IMR-90 (cell line): ENCODE results near the gene LRCOL1. TPM values are rescaled to one million over a fixed set of nuclear protein-coding genes. Genes with fewer than 3 reads are reported as not detected.

ENCODE experiments used
- ATAC-seq: fragments of 200-7000 bp; cut with Tn5 transposase; 2 replicates; pipeline ENCODE4 v1.9.1; 2020; ENCODE audit warnings: low read depth, mild to moderate bottlenecking, moderate library complexity
- BruUV-seq: library from RNA; stranded (reverse); fragments of 400-500 nt; replicated peaks from 2 replicates; lab custom pipeline; 2021; lab: Mats Ljungman, UMichigan
- CTCF ChIA-PET: fragments of 300-600 bp; formaldehyde crosslinking; extraction: SDS; loops from one replicate; lab custom pipeline; 2021; ENCODE audit warnings: antibody characterized with exemption; lab: Yijun Ruan, JAX
- POLR2A ChIA-PET: fragments of 300-600 bp; sonication (Branson Sonifier 250); formaldehyde crosslinking; loops from one replicate; lab custom pipeline; 2022; ENCODE audit warnings: antibody characterized with exemption; ENCODE audit not compliant: unreplicated experiment; lab: Charles Lee
- DNase-seq: peaks from one replicate; pipeline ENCODE4 v3.0.0; 2013
- H2AFZ ChIP-seq: replicated peaks from 2 replicates; pipeline ENCODE3; 2013; ENCODE audit warnings: low read length, mild to moderate bottlenecking; ENCODE audit not compliant: poor library complexity
- H2AK5ac ChIP-seq: 2 replicates; pipeline ENCODE4 v1.6.1; 2013; ENCODE audit warnings: low read depth, low read length, inconsistent platforms
- H2AK9ac ChIP-seq: replicated peaks from 2 replicates; pipeline ENCODE3; 2013; ENCODE audit warnings: mild to moderate bottlenecking, low read depth, low read length, moderate library complexity; ENCODE audit not compliant: poor library complexity
- H2BK120ac ChIP-seq: 2 replicates; pipeline ENCODE4 v1.6.1; 2013; ENCODE audit warnings: low read depth, low read length, inconsistent platforms
- H2BK15ac ChIP-seq: 3 replicates; pipeline ENCODE4 v1.6.1; 2013; ENCODE audit warnings: low read depth, low read length, inconsistent platforms
- H2BK20ac ChIP-seq: 2 replicates; pipeline ENCODE4 v1.6.1; 2013; ENCODE audit warnings: low read depth, mild to moderate bottlenecking, inconsistent platforms, low read length, moderate library complexity
- H2BK5ac ChIP-seq: 2 replicates; pipeline ENCODE4 v1.6.1; 2013; ENCODE audit warnings: mild to moderate bottlenecking, low read depth, low read length, inconsistent platforms; ENCODE audit not compliant: poor library complexity, severe bottlenecking
- H3K14ac ChIP-seq: replicated peaks from 2 replicates; pipeline ENCODE4 v1.6.1; 2013; ENCODE audit warnings: low read depth, low read length, inconsistent platforms
- H3K18ac ChIP-seq: 2 replicates; pipeline ENCODE4 v1.6.1; 2013; ENCODE audit warnings: low read depth, low read length, control low read depth
- H3K23ac ChIP-seq: 2 replicates; pipeline ENCODE4 v1.6.1; 2013; ENCODE audit warnings: low read depth, low read length, inconsistent platforms
- H3K27ac ChIP-seq: 2 replicates; pipeline ENCODE4 v1.5.1; 2013; ENCODE audit warnings: mild to moderate bottlenecking, control low read depth, low read length; ENCODE audit not compliant: insufficient read depth
- H3K27me3 ChIP-seq: 2 replicates; pipeline ENCODE4 v1.6.1; 2013; ENCODE audit warnings: low read length; ENCODE audit not compliant: control insufficient read depth, insufficient read depth
- H3K36me3 ChIP-seq: 2 replicates; pipeline ENCODE4 v1.6.1; 2013; ENCODE audit warnings: low read length, mixed read lengths; ENCODE audit not compliant: control insufficient read depth, insufficient read depth
- H3K4ac ChIP-seq: 2 replicates; pipeline ENCODE4 v1.6.1; 2013; ENCODE audit warnings: low read depth, low read length, inconsistent platforms
- H3K4me1 ChIP-seq: 2 replicates; pipeline ENCODE4 v1.6.1; 2013; ENCODE audit warnings: low read length, mixed read lengths; ENCODE audit not compliant: control insufficient read depth, insufficient read depth
- H3K4me2 ChIP-seq: 2 replicates; pipeline ENCODE4 v1.6.1; 2013; ENCODE audit warnings: low read depth, mild to moderate bottlenecking, control low read depth, low read length, moderate library complexity
- H3K4me3 ChIP-seq: 2 replicates; pipeline ENCODE4 v1.5.1; 2013; ENCODE audit warnings: low read depth, mild to moderate bottlenecking, control low read depth, low read length, moderate library complexity; ENCODE audit not compliant: insufficient read depth
- H3K56ac ChIP-seq: 2 replicates; pipeline ENCODE4 v1.6.1; 2013; ENCODE audit warnings: low read length, inconsistent platforms; ENCODE audit not compliant: insufficient read depth; ENCODE audit errors: extremely low read depth
- H3K79me1 ChIP-seq, 2 experiments: 2 replicates each; pipeline ENCODE4 v1.6.1; 2013; ENCODE audit warnings: low read length in 2 of 2, inconsistent platforms in 1 of 2, low read depth in 1 of 2
- H3K9ac ChIP-seq: 2 replicates; pipeline ENCODE4 v1.6.1; 2013; ENCODE audit warnings: low read depth, low read length, control low read depth
- H3K9me1 ChIP-seq: 2 replicates; pipeline ENCODE4 v1.6.1; 2013; ENCODE audit warnings: low read length, inconsistent platforms; ENCODE audit not compliant: insufficient read depth
- H3K9me3 ChIP-seq: 2 replicates; pipeline ENCODE4 v1.6.1; 2013; ENCODE audit warnings: low read length; ENCODE audit not compliant: control insufficient read depth, insufficient read depth
- H4K20me1 ChIP-seq: 2 replicates; pipeline ENCODE4 v1.6.1; 2013; ENCODE audit warnings: low read length, inconsistent platforms; ENCODE audit not compliant: insufficient read depth
- H4K5ac ChIP-seq: 2 replicates; pipeline ENCODE4 v1.6.1; 2013; ENCODE audit warnings: mild to moderate bottlenecking, low read depth, low read length, control low read depth
- H4K8ac ChIP-seq, 2 experiments: 2 replicates each; pipeline ENCODE4 v1.6.1; 2013; ENCODE audit warnings: low read depth in 2 of 2, low read length in 2 of 2, control low read depth in 1 of 2, inconsistent platforms in 1 of 2
- H4K91ac ChIP-seq: 2 replicates; pipeline ENCODE4 v1.6.1; 2013; ENCODE audit warnings: low read depth, low read length, inconsistent platforms; ENCODE audit not compliant: insufficient read depth
- BHLHE40 ChIP-seq: fragments of 150-350 bp; IDR thresholded peaks from 2 replicates; pipeline ENCODE4 v1.6.1; 2016; ENCODE audit warnings: mild to moderate bottlenecking, low read depth, low read length
- CEBPB ChIP-seq: IDR thresholded peaks from 2 replicates; pipeline ENCODE4 v1.6.1; 2012; ENCODE audit warnings: low read depth, low read length, improper control_type of control experiment
- CHD1 ChIP-seq: IDR thresholded peaks from 2 replicates; pipeline ENCODE4 v1.6.1; 2012; ENCODE audit warnings: low read depth, low read length, improper control_type of control experiment
- CTCF ChIP-seq: conservative IDR thresholded peaks from 2 replicates; pipeline ENCODE4 v1.5.1; 2012; ENCODE audit warnings: mild to moderate bottlenecking, low read depth, low read length, improper control_type of control experiment
- ELK1 ChIP-seq: fragments of 150-350 bp; IDR thresholded peaks from 2 replicates; pipeline ENCODE4 v1.6.1; 2016; ENCODE audit warnings: low read depth, mild to moderate bottlenecking, low read length, moderate library complexity, borderline replicate concordance
- FOS ChIP-seq: fragments of 150-350 bp; IDR thresholded peaks from 2 replicates; pipeline ENCODE4 v1.6.1; 2016; ENCODE audit warnings: low read depth, low read length
- MAFK ChIP-seq: IDR thresholded peaks from 2 replicates; pipeline ENCODE4 v1.6.1; 2012; ENCODE audit warnings: low read depth, low read length, improper control_type of control experiment
- MAZ ChIP-seq: IDR thresholded peaks from 2 replicates; pipeline ENCODE4 v1.6.1; 2012; ENCODE audit warnings: low read depth, mild to moderate bottlenecking, low read length, improper control_type of control experiment, moderate library complexity, borderline replicate concordance
- MXI1 ChIP-seq: IDR thresholded peaks from 2 replicates; pipeline ENCODE4 v1.6.1; 2012; ENCODE audit warnings: low read depth, mild to moderate bottlenecking, low read length, moderate library complexity, borderline replicate concordance
- NFE2L2 ChIP-seq: fragments of 150-350 bp; IDR thresholded peaks from 2 replicates; pipeline ENCODE4 v1.6.1; 2016; ENCODE audit warnings: low read depth, mild to moderate bottlenecking, low read length
- POLR2A ChIP-seq: IDR thresholded peaks from 2 replicates; pipeline ENCODE4 v1.6.1; 2012; ENCODE audit warnings: mild to moderate bottlenecking, low read depth, low read length
- RAD21 ChIP-seq: IDR thresholded peaks from 2 replicates; pipeline ENCODE4 v1.6.1; 2012; ENCODE audit warnings: low read length, improper control_type of control experiment
- RCOR1 ChIP-seq: IDR thresholded peaks from 2 replicates; pipeline ENCODE4 v1.6.1; 2012; ENCODE audit warnings: mild to moderate bottlenecking, low read length, improper control_type of control experiment; ENCODE audit not compliant: insufficient replicate concordance
- RFX5 ChIP-seq: IDR thresholded peaks from 2 replicates; pipeline ENCODE4 v1.8.0; 2012; ENCODE audit warnings: low read depth, mild to moderate bottlenecking, low read length, moderate library complexity
- SMC3 ChIP-seq: fragments of 150-350 bp; IDR thresholded peaks from 2 replicates; pipeline ENCODE4 v1.6.1; 2016; ENCODE audit warnings: low read depth, mild to moderate bottlenecking, antibody characterized with exemption, low read length, moderate library complexity
- USF2 ChIP-seq: fragments of 150-350 bp; IDR thresholded peaks from 2 replicates; pipeline ENCODE4 v1.6.1; 2017; ENCODE audit warnings: mild to moderate bottlenecking, antibody characterized with exemption, low read length, low read depth
- WGBS, 2 experiments: methylation state at CpG; one replicate each; pipeline versions ENCODE4 v1.1.5 to v1.1.7; 2013; ENCODE audit warnings: missing lambda C conversion rate in 2 of 2; ENCODE audit not compliant: insufficient read length in 1 of 2; ENCODE audit errors: extremely low coverage in 2 of 2; 5-methylcytosine and 5-hydroxymethylcytosine counted together
- dilution Hi-C: fragments of 300-500 bp; cut with HindIII; formaldehyde crosslinking; loops from one replicate; pipeline ENCODE4 v1.14.3; 2018; ENCODE audit warnings: low sequenced_read_pairs; ENCODE audit not compliant: unreplicated experiment
- in situ Hi-C: fragments of 300-500 bp; cut with MboI; formaldehyde crosslinking; loops from 3 replicates; pipeline ENCODE4 v1.14.3; 2019; ENCODE audit warnings: low sequenced_read_pairs, inconsistent platforms, mixed read lengths
- intact Hi-C: fragments of 100-400 bp; cut with micrococcal nuclease; formaldehyde crosslinking; loops from 2 replicates; pipeline ENCODE4 v1.10.0; 2022
- polyA plus RNA-seq, 3 experiments: library from polyadenylated mRNA; depleted of rRNA; stranded (reverse); fragments of >200 nt; gene quantifications; 2 replicates each; pipeline ENCODE4 v1.2.3, GENCODE V29; 2012; ENCODE audit warnings: low replicate concordance in 1 of 3
- total RNA-seq: library from RNA; depleted of rRNA; stranded (reverse); fragments of >200 nt; gene quantifications from 2 replicates; pipeline ENCODE4 v1.2.3, GENCODE V29; 2012

The LRCOL1 gene
- total and polyA plus RNA-seq, 2 of the 4 experiments (the other 2 are of a cell fraction): 1.0 TPM; not detected in 1

GRCh38 chr12:132633398-132633797, 23.0 kb upstream of the LRCOL1 start:
- Histone ChIP-seq H3K4me2 (no peak overlapping the region), H3K36me3 (peaks cover 36% of the 10 kb centered on the region), H3K23ac (no peak overlapping the region), H2AK9ac (no peak overlapping the region), H3K14ac (no peak overlapping the region), H4K91ac (no peak overlapping the region), H3K79me1 (no peaks in the 10 kb centered on the region), H3K4me1 (no peaks in the 10 kb centered on the region), H4K20me1 (no peaks in the 10 kb centered on the region; the same call in 1 of the 2 replicates), H2BK120ac (no peak overlapping the region), H3K4me3 (no peak overlapping the region), H3K9me3 (no peaks in the 10 kb centered on the region), H3K27me3 (no peaks in the 10 kb centered on the region), H3K27ac (no peak overlapping the region), H3K4ac (no peak overlapping the region), H3K9me1 (no peaks in the 10 kb centered on the region), H2AFZ (no peak overlapping the region), H2BK5ac (no peak overlapping the region), H2BK15ac (no peak overlapping the region), H3K18ac (no peak overlapping the region), H2BK20ac (no peak overlapping the region), H3K56ac (no peak overlapping the region), H4K8ac (no peak overlapping the region), H3K9ac (no peak overlapping the region), H4K5ac (no peak overlapping the region), H2AK5ac (no peak overlapping the region)
- dilution Hi-C loops (no loop called here), intact Hi-C loops (no loop called here), in situ Hi-C loops (no loop called here)
- CTCF ChIA-PET: no interaction called here
- no CpG with 5 or more reads among the region's 8 CpGs for WGBS, 2 experiments
- POLR2A ChIA-PET: no interaction called here
- DNase-seq (no peak), ATAC-seq (no peak)
- no peak for TF ChIP-seq POLR2A
- TF ChIP-seq NFE2L2: no peak
- TF ChIP-seq USF2: no peak
- no peak for TF ChIP-seq RAD21
- no peak for TF ChIP-seq BHLHE40
- TF ChIP-seq CEBPB: no peak
- TF ChIP-seq MXI1: no peak
- TF ChIP-seq RCOR1: no peak
- no peak for TF ChIP-seq MAFK
- no peak for TF ChIP-seq CHD1
- no peak for TF ChIP-seq CTCF
- TF ChIP-seq SMC3: no peak
- no peak for TF ChIP-seq FOS
- no peak for TF ChIP-seq ELK1
- no peak for TF ChIP-seq RFX5
- TF ChIP-seq MAZ: no peak
- BruUV-seq: no TSS peak
